ENCODE measurements around the gene NOC4L.

GRCh38 chr12:132186208-132186856 is 42.1 kb downstream of the NOC4L start:
- TF ChIP-seq EGR1 (IDR thresholded peaks at IDR 0.05) (no peak), YY1 (IDR thresholded peaks at IDR 0.05; ENCODE audit: low read depth) (no peak), MAX (IDR thresholded peaks at IDR 0.05) (no peak), CREB1 (IDR thresholded peaks at IDR 0.05; ENCODE audit: low read depth) (no peak), USF1 (IDR thresholded peaks at IDR 0.05) (no peak), REST (IDR thresholded peaks at IDR 0.05; ENCODE audit: low read depth) (no peak)

Measured in Ishikawa (cell line).